OCI-LY3 (cell line): Measurements from ENCODE around the gene CCDC150.
"Not testable (repeated sequence)": the region's sequence is repeated elsewhere in the genome, so short reads cannot be mapped to it uniquely, and the experiment has no call there.

ENCODE experiments used
- H2AFZ ChIP-seq: fragments of 200-600, 300-600 bp; shearing (Covaris generic); 2 replicates; pipeline ENCODE4 v1.6.0; 2014; ENCODE audit warnings: antibody characterized with exemption, low read depth, low read length
- H3K27ac ChIP-seq: fragments of 200-600, 300-600 bp; sonication (generic); 2 replicates; pipeline ENCODE4 v1.5.1; 2014; ENCODE audit warnings: mild to moderate bottlenecking, low read length, moderate library complexity, mixed read lengths
- H3K27me3 ChIP-seq: fragments of 200-600, 300-600 bp; sonication (generic); 2 replicates; pipeline ENCODE4 v1.6.1; 2014; ENCODE audit warnings: low read depth, low read length, mixed read lengths
- H3K36me3 ChIP-seq: fragments of 200-600, 300-600 bp; sonication (generic); replicated peaks from 2 replicates; pipeline ENCODE3; 2014; ENCODE audit warnings: low read depth, low read length, mixed read lengths
- H3K4me1 ChIP-seq: fragments of 300-600, 200-600 bp; sonication (generic); 2 replicates; pipeline ENCODE4 v1.6.1; 2014; ENCODE audit warnings: low read length, mixed read lengths
- H3K4me2 ChIP-seq: fragments of 200-600, 300-600 bp; sonication (generic); 2 replicates; pipeline ENCODE4 v1.6.1; 2014; ENCODE audit warnings: low read length, mixed read lengths
- H3K4me3 ChIP-seq: fragments of 300-600, 200-600 bp; sonication (generic); 2 replicates; pipeline ENCODE4 v1.5.1; 2014; ENCODE audit warnings: antibody characterized with exemption, mild to moderate bottlenecking, low read length, moderate library complexity
- H3K79me2 ChIP-seq: fragments of 300-600, 200-600 bp; shearing (Covaris generic); 2 replicates; pipeline ENCODE4 v1.6.1; 2014; ENCODE audit warnings: mild to moderate bottlenecking, low read length, mixed read lengths
- H3K9ac ChIP-seq: fragments of 300-600, 200-600 bp; shearing (Covaris generic); 2 replicates; pipeline ENCODE4 v1.6.0; 2014; ENCODE audit warnings: mild to moderate bottlenecking, low read length, moderate library complexity
- H3K9me3 ChIP-seq: fragments of 200-600, 300-600 bp; shearing (Covaris generic); 2 replicates; pipeline ENCODE4 v1.6.1; 2014; ENCODE audit warnings: low read length, mixed read lengths; ENCODE audit not compliant: insufficient read depth
- H4K20me1 ChIP-seq: fragments of 200-600, 300-600 bp; sonication (generic); 2 replicates; pipeline ENCODE4 v1.6.1; 2016; ENCODE audit warnings: low read length, mixed read lengths; ENCODE audit not compliant: insufficient read depth
- CTCF ChIP-seq: fragments of 200-600, 300-600 bp; sonication (generic); IDR thresholded peaks from 2 replicates; pipeline ENCODE4 v1.5.1; 2014; ENCODE audit warnings: antibody characterized with exemption, low read length, low read depth
- EZH2phosphoT487 ChIP-seq: fragments of 200-600 bp; shearing (Covaris generic); IDR thresholded peaks from 2 replicates; pipeline ENCODE4 v1.6.1; 2018; ENCODE audit warnings: antibody characterized with exemption, mixed run types, low read depth

Gene CCDC150

GRCh38 chr2:196606516-196606915, 33.0 kb upstream of the CCDC150 start:
- Histone ChIP-seq H2AFZ (no peak overlapping the region), H3K27ac (no peak overlapping the region), H3K27me3 (no peaks in the 10 kb centered on the region), H3K9ac (no peak overlapping the region), H3K4me1 (no peaks in the 10 kb centered on the region), H3K4me2 (no peak overlapping the region), H3K36me3 (no peaks in the 10 kb centered on the region), H3K79me2 (no peaks in the 10 kb centered on the region), H4K20me1 (no peaks in the 10 kb centered on the region), H3K4me3 (no peak overlapping the region), H3K9me3 (no peaks in the 10 kb centered on the region)
- TF ChIP-seq CTCF (no peak), EZH2phosphoT487 (no peak)

GRCh38 chr2:196607073-196607472, 32.4 kb upstream of the CCDC150 start:
- TF ChIP-seq CTCF (no peak), EZH2phosphoT487 (no peak)
- Histone ChIP-seq H2AFZ (no peak overlapping the region), H3K4me3 (no peak overlapping the region), H3K27me3 (no peaks in the 10 kb centered on the region), H4K20me1 (no peaks in the 10 kb centered on the region), H3K4me1 (no peaks in the 10 kb centered on the region), H3K4me2 (no peak overlapping the region), H3K27ac (no peak overlapping the region), H3K36me3 (no peaks in the 10 kb centered on the region), H3K79me2 (no peaks in the 10 kb centered on the region), H3K9me3 (no peaks in the 10 kb centered on the region), H3K9ac (no peak overlapping the region)

DNA sequence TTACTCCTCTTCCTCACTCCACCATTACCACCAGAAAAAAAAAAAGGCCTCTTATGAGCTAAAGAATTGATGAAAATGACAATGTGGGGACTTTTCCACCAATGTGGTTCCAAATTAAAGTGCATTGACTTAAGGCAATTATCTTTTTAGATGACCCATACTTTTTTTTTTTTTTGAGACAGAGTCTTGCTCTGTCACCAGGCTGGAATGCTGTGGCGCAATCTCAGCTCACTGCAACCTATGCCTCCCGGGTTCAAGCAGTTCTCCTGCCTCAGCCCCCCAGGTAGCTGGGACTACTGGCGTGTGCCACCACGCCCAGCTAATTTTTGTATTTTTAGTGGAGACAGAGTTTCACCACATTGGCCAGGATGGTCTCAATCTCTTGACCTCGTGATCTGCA, 31.6 kb upstream of the CCDC150 start:
- not testable (repeated sequence) for H3K36me3 ChIP-seq, H3K4me3 ChIP-seq, H3K27ac ChIP-seq, H3K27me3 ChIP-seq, H3K4me1 ChIP-seq, H2AFZ ChIP-seq, H3K79me2 ChIP-seq, H4K20me1 ChIP-seq, H3K9me3 ChIP-seq, H3K4me2 ChIP-seq, H3K9ac ChIP-seq

DNA sequence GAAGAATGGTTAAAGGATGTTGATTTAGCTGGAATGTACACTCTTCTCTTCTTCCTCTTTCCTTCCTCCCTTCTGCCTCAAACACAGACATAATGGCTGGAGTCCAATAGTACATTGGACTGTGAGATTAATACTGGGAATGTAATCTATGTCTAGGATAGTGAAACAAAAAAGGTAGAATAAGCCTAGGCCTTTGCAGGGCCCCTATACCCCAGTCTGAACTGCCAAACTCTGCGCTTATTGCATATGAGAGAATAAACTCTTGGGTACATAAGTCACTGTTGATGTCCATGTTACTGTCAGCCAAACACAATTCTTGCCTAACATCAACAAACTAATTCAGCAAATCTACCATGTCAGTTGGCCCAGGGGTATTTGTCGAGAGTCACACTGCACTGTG, 29.7 kb upstream of the CCDC150 start:
- H3K27ac ChIP-seq, result no peak overlapping the region
- no peaks in the 10 kb centered on the region for H3K79me2 ChIP-seq
- no peaks in the 10 kb centered on the region for H3K36me3 ChIP-seq
- H3K9ac ChIP-seq, result no peak overlapping the region
- no peaks in the 10 kb centered on the region for H3K4me1 ChIP-seq
- H3K27me3 ChIP-seq, result no peaks in the 10 kb centered on the region
- TF ChIP-seq CTCF, result no peak
- TF ChIP-seq EZH2phosphoT487, result no peak
- H3K4me3 ChIP-seq, result no peak overlapping the region
- no peaks in the 10 kb centered on the region for H4K20me1 ChIP-seq
- H3K4me2 ChIP-seq, result no peak overlapping the region
- H2AFZ ChIP-seq, result no peak overlapping the region
- no peaks in the 10 kb centered on the region for H3K9me3 ChIP-seq

GRCh38 chr2:196610796-196611195, 28.7 kb upstream of the CCDC150 start:
- H3K4me3 ChIP-seq, result no peak overlapping the region
- no peaks in the 10 kb centered on the region for H3K36me3 ChIP-seq
- H3K9me3 ChIP-seq, result no peaks in the 10 kb centered on the region
- no peaks in the 10 kb centered on the region for H3K79me2 ChIP-seq
- no peaks in the 10 kb centered on the region for H3K4me1 ChIP-seq
- no peak overlapping the region for H2AFZ ChIP-seq
- no peaks in the 10 kb centered on the region for H3K27me3 ChIP-seq
- H3K27ac ChIP-seq, result no peak overlapping the region
- H4K20me1 ChIP-seq, result no peaks in the 10 kb centered on the region
- H3K4me2 ChIP-seq, result no peak overlapping the region
- H3K9ac ChIP-seq, result no peak overlapping the region
- TF ChIP-seq EZH2phosphoT487 (no peak), CTCF (no peak)
